BJ (cell line): ENCODE measurements around the gene FAAP20. TPM values are rescaled to one million over a fixed set of nuclear protein-coding genes. Genes with fewer than 3 reads are reported as not detected.

Experiments
- CTCF ChIA-PET: fragments of 350-600 bp; formaldehyde crosslinking; extraction: SDS; loops from one replicate; lab custom pipeline; 2021; ENCODE audit warnings: antibody characterized with exemption, inconsistent platforms; lab: Yijun Ruan, JAX
- POLR2A ChIA-PET: fragments of 300-600 bp; sonication (Branson Sonifier 250); formaldehyde crosslinking; extraction: SDS; loops from one replicate; lab custom pipeline; 2021; ENCODE audit warnings: antibody characterized with exemption; lab: Charles Lee
- DNase-seq: peaks from one replicate; pipeline ENCODE4 v3.0.0-alpha.2; 2011; ENCODE audit warnings: low read depth
- H3K27me3 ChIP-seq: 2 replicates; pipeline ENCODE4 v1.6.0; 2011; ENCODE audit warnings: low read length; ENCODE audit not compliant: control insufficient read depth, insufficient read depth
- H3K36me3 ChIP-seq: 2 replicates; pipeline ENCODE4 v1.5.1; 2011; ENCODE audit warnings: low read length; ENCODE audit not compliant: control insufficient read depth, insufficient read depth
- H3K4me3 ChIP-seq: 2 replicates; pipeline ENCODE4 v1.5.1; 2011; ENCODE audit warnings: low read depth, mild to moderate bottlenecking, control low read depth, low read length
- CTCF ChIP-seq: IDR thresholded peaks from 2 replicates; pipeline ENCODE4 v1.5.1; 2011; ENCODE audit warnings: low read depth, mild to moderate bottlenecking, control low read depth, inconsistent platforms, low read length, moderate library complexity; ENCODE audit not compliant: insufficient read depth
- polyA plus RNA-seq: library from polyadenylated mRNA; depleted of rRNA; stranded (reverse); fragments of >200 nt; gene quantifications from 2 replicates; pipeline ENCODE4 v1.2.3, GENCODE V29; 2011

Gene FAAP20
- polyA plus RNA-seq, 1 experiment, result 18.7 TPM

DNA sequence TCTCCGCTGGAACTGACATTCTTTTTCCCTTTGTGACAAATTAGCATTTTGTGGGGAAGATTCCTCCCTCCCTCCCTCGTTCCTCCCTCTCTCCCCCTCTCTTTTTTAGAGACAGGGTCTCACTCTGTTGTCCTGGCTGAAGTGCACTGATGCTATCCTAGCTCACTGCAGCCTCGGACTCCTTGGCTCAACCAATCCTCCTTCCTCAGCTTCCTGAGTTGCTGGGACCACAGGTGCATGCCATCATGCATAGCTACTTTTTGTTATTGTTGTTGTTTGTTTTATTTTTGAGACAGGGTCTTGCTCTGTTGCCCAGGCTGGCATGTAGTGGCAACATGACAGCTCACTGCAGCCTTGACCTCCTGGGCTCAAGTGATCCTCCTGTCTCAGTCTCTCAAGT lies 26.7 kb upstream of the FAAP20 start:
- H3K36me3 ChIP-seq, result no peaks in the 10 kb centered on the region
- H3K4me3 ChIP-seq, result no peak overlapping the region
- peaks cover 1% of the 10 kb centered on the region; the same call in 1 of the 2 replicates for H3K27me3 ChIP-seq
- TF ChIP-seq CTCF, result no peak
- DNase-seq, result no peak
- POLR2A ChIA-PET, result no interaction called here
- CTCF ChIA-PET, result no interaction called here

- no peak overlapping the region for H3K4me3 ChIP-seq
- H3K27me3 ChIP-seq, result peaks cover 1% of the 10 kb centered on the region; the same call in 1 of the 2 replicates
- CTCF ChIA-PET, result interaction anchor here (0.8 kb wide), 1 partner anchor 22 kb away, joined by 3 read pairs; the partner anchor contains the start of gene FAAP20
- no peak for TF ChIP-seq CTCF
- no peak for DNase-seq
- no peaks in the 10 kb centered on the region for H3K36me3 ChIP-seq
- POLR2A ChIA-PET, result no interaction called here
Measured at GRCh38 chr1:2216767-2217058, 22.1 kb upstream of the FAAP20 start.

GRCh38 chr1:2215909-2216766 lies 21.6 kb upstream of the FAAP20 start:
- CTCF ChIA-PET, result no interaction called here
- TF ChIP-seq CTCF, result no peak

DNA sequence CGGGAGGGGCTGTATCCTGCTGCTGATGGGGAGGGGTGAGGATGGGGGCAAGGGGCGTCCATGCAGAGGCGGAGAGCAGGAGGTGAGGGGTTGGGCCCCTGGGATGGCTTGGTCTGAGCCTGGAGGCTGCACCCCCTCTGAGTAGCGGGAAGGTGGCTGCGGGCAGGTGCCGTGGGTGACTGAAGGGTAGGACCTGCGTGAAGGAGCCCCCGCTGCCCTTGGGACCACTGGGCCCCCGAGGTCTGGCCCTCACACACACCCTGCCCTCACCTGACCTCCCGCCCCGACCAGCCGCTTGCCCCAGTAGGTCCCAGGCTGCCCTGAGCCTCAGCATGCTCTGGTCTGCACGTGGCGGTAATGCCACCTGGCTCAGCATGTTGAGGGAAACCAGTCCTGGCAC lies 20.8 kb upstream of the FAAP20 start:
- POLR2A ChIA-PET, result interaction anchor here (0.6 kb wide), 1 partner anchor 11 kb away, joined by 4 read pairs; no protein-coding TSS in a partner anchor
- H3K4me3 ChIP-seq, result no peak overlapping the region
- TF ChIP-seq CTCF, result no peak
- no peaks in the 10 kb centered on the region for H3K27me3 ChIP-seq
- no peak for DNase-seq
- H3K36me3 ChIP-seq, result no peaks in the 10 kb centered on the region
- CTCF ChIA-PET, result no interaction called here

More at GRCh38 chr1:2215909-2216766, 21.6 kb upstream of the FAAP20 start:
- POLR2A ChIA-PET, result no interaction called here
- DNase-seq, result no peak
- Histone ChIP-seq H3K27me3 (peaks cover 1% of the 10 kb centered on the region; the same call in 1 of the 2 replicates), H3K36me3 (no peaks in the 10 kb centered on the region), H3K4me3 (no peak overlapping the region)

GRCh38 chr1:2214541-2215241 lies 20.1 kb upstream of the FAAP20 start:
- H3K4me3 ChIP-seq, result no peak overlapping the region
- DNase-seq, result no peak
- POLR2A ChIA-PET, result interaction anchor here (0.6 kb wide), 1 partner anchor 81 kb away, joined by 5 read pairs; no protein-coding TSS in a partner anchor
- CTCF ChIA-PET, result interaction anchor here (0.7 to 1.5 kb wide), 4 partner anchors 15 to 167 kb away, joined by 3 to 6 read pairs (median 4); partner anchors contain the start of gene FAAP20
- H3K36me3 ChIP-seq, result no peaks in the 10 kb centered on the region
- no peaks in the 10 kb centered on the region for H3K27me3 ChIP-seq
- no peak for TF ChIP-seq CTCF
